Stimulated activated CD4-positive, alpha-beta T cell treated with anti-CD3 and anti-CD28 coated beads, Interleukin-1b, Interleukin-23, amount 100 ng/mL, for 48 hours (primary cell): Measurements from ENCODE around the gene CD3D.

Experiments used
- DNase-seq: peaks from one replicate; pipeline ENCODE4 v3.0.0-alpha.2; 2020

Gene CD3D

GRCh38 chr11:118295815-118296454 is 46.6 kb downstream of the CD3D start:
- DNase-seq: peak; percentile 29

GRCh38 chr11:118295199-118295598 is 47.3 kb downstream of the CD3D start:
- no peak for DNase-seq

- DNase-seq: no peak
These were observed 48.5 kb downstream of the CD3D start for GRCh38 chr11:118294053-118294452.

GRCh38 chr11:118291477-118292135 is 50.9 kb downstream of the CD3D start:
- DNase-seq: no peak

- peak; percentile 43 for DNase-seq
These were observed 51.6 kb downstream of the CD3D start for GRCh38 chr11:118290923-118291322.

- DNase-seq: no peak
These were observed 53.1 kb downstream of the CD3D start for GRCh38 chr11:118289401-118289800.
